GM12878 (cell line): ENCODE data around the gene TFPI2. TPM values are rescaled to one million over a fixed set of nuclear protein-coding genes. Genes with fewer than 3 reads are reported as not detected.

ENCODE experiments used
- ATAC-seq: fragments of 200-7000 bp; cut with Tn5 transposase; 3 replicates; pipeline ENCODE4 v1.9.1; 2020; ENCODE audit warnings: mild to moderate bottlenecking, moderate library complexity
- Bru-seq: library from RNA; stranded (reverse); fragments of 400-500 nt; gene quantifications from one replicate; lab custom pipeline; 2021; lab: Mats Ljungman, UMichigan
- BruChase-seq, 2 experiments: library from RNA; stranded (reverse); fragments of 400-500 nt; gene quantifications; one replicate each; lab custom pipeline; 2021; lab: Mats Ljungman, UMichigan
- BruUV-seq: library from RNA; stranded (reverse); fragments of 400-500 nt; replicated peaks from 2 replicates; lab custom pipeline; 2021; lab: Mats Ljungman, UMichigan
- CTCF ChIA-PET: fragments of 300-600 bp; sonication (Branson Sonifier 250); formaldehyde crosslinking; extraction: SDS; loops from one replicate; lab custom pipeline; 2021; ENCODE audit warnings: inconsistent platforms; lab: Yijun Ruan, JAX
- POLR2A ChIA-PET: fragments of 350-600 bp; formaldehyde crosslinking; extraction: SDS; loops from one replicate; lab custom pipeline; 2021; ENCODE audit warnings: inconsistent platforms; lab: Charles Lee
- RAD21 ChIA-PET: fragments of 300-600 bp; sonication (Branson Sonifier 250); formaldehyde crosslinking; loops from one replicate; lab custom pipeline; 2023; ENCODE audit warnings: antibody characterized with exemption; ENCODE audit not compliant: unreplicated experiment; lab: Charles Lee
- SMC1A ChIA-PET: fragments of 300-600 bp; sonication (Branson Sonifier 250); formaldehyde crosslinking; loops from one replicate; lab custom pipeline; 2023; ENCODE audit not compliant: unreplicated experiment, uncharacterized antibody; lab: Charles Lee
- DNase-seq: peaks from one replicate; pipeline ENCODE4 v3.0.0-alpha.2; 2011; ENCODE audit warnings: low read depth, low spot score
- FAIRE-seq: peaks from 3 replicates; lab custom pipeline; 2011; peaks lifted over from hg19 to GRCh38; lab: Jason Lieb, UNC
- H2AFZ ChIP-seq: 2 replicates; pipeline ENCODE4 v1.6.0; 2011; ENCODE audit warnings: low read depth, low read length, control low read depth; ENCODE audit not compliant: control insufficient read depth
- H3K27ac ChIP-seq: 2 replicates; pipeline ENCODE4 v1.5.1; 2011; ENCODE audit warnings: control low read depth; ENCODE audit not compliant: control insufficient read depth, insufficient read depth
- H3K27me3 ChIP-seq, 2 experiments: replicated peaks in 1 of 2; 2 replicates each; pipeline versions ENCODE4 v1.6.0 to v1.6.1; 2011; ENCODE audit warnings: low read length in 1 of 2; ENCODE audit not compliant: control insufficient read depth in 2 of 2, insufficient read depth in 2 of 2
- H3K36me3 ChIP-seq, 2 experiments: 2 replicates each; pipeline ENCODE4 v1.5.1; 2011; ENCODE audit warnings: low read length in 1 of 2; ENCODE audit not compliant: control insufficient read depth in 2 of 2, insufficient read depth in 2 of 2
- H3K4me1 ChIP-seq: 2 replicates; pipeline ENCODE4 v1.6.1; 2011; ENCODE audit warnings: mild to moderate bottlenecking, low read length, moderate library complexity, mixed read lengths; ENCODE audit not compliant: control insufficient read depth, insufficient read depth
- H3K4me2 ChIP-seq: 2 replicates; pipeline ENCODE4 v1.6.0; 2011; ENCODE audit warnings: control low read depth; ENCODE audit not compliant: control insufficient read depth, insufficient read depth
- H3K4me3 ChIP-seq: fragments of 200-600 bp; sonication (generic); 2 replicates; pipeline ENCODE4 v1.5.1; 2016
- H3K79me2 ChIP-seq: 2 replicates; pipeline ENCODE4 v1.6.0; 2011; ENCODE audit warnings: low read length; ENCODE audit not compliant: control insufficient read depth, insufficient read depth
- H3K9ac ChIP-seq: 2 replicates; pipeline ENCODE4 v1.8.0; 2011; ENCODE audit warnings: low read length, control low read depth, mixed read lengths; ENCODE audit not compliant: control insufficient read depth, insufficient read depth
- H3K9me3 ChIP-seq: replicated peaks from 3 replicates; pipeline ENCODE4 v1.5.1; 2011; ENCODE audit warnings: mild to moderate bottlenecking, low read length; ENCODE audit not compliant: control insufficient read depth, insufficient read depth
- H4K20me1 ChIP-seq: 2 replicates; pipeline ENCODE4 v1.6.0; 2011; ENCODE audit not compliant: control insufficient read depth, insufficient read depth
- EGR1 ChIP-seq, 2 experiments: IDR thresholded peaks; 1 replicate in 1 of 2; 2 replicates in 1 of 2; pipeline ENCODE4 v1.6.1; 2011 to 2012; ENCODE audit warnings: low read depth in 2 of 2, low read length in 2 of 2, borderline replicate concordance in 1 of 2, mild to moderate bottlenecking in 1 of 2, moderate library complexity in 1 of 2
- ETV6 ChIP-seq, 2 experiments: fragments of 450-650 bp in 1 of 2; IDR thresholded peaks in 1 of 2; conservative IDR thresholded peaks in 1 of 2; 2 replicates each; pipeline ENCODE4 v1.6.1; 2014; ENCODE audit warnings: antibody characterized with exemption in 1 of 2, borderline replicate concordance in 1 of 2, low read depth in 1 of 2, mild to moderate bottlenecking in 1 of 2, moderate library complexity in 1 of 2
- EZH2 ChIP-seq: IDR thresholded peaks from 2 replicates; pipeline ENCODE4 v1.6.1; 2012; ENCODE audit warnings: low read depth, mild to moderate bottlenecking, control low read depth, inconsistent platforms, low read length, borderline replicate concordance; ENCODE audit not compliant: control insufficient read depth
- IKZF1 ChIP-seq: fragments of 450-650 bp; conservative IDR thresholded peaks from 2 replicates; pipeline ENCODE4 v1.6.1; 2017; ENCODE audit warnings: antibody characterized with exemption, mild to moderate bottlenecking
- MYB ChIP-seq: fragments of 150-350 bp; IDR thresholded peaks from 2 replicates; pipeline ENCODE4 v1.6.1; 2014; ENCODE audit warnings: mild to moderate bottlenecking, low read depth, low read length, borderline replicate concordance
- NFYA ChIP-seq: IDR thresholded peaks from 2 replicates; pipeline ENCODE4 v1.6.1; 2011; ENCODE audit warnings: low read depth, mild to moderate bottlenecking, low read length, improper control_type of control experiment, borderline replicate concordance
- NFYB ChIP-seq: IDR thresholded peaks from 2 replicates; pipeline ENCODE4 v1.6.1; 2011; ENCODE audit warnings: low read depth, mild to moderate bottlenecking, low read length, improper control_type of control experiment, moderate library complexity; ENCODE audit not compliant: insufficient read depth
- POLR2AphosphoS2 ChIP-seq: IDR thresholded peaks from 2 replicates; pipeline ENCODE4 v1.6.1; 2011; ENCODE audit warnings: low read depth, mild to moderate bottlenecking, low read length, improper control_type of control experiment, moderate library complexity
- SREBF2 ChIP-seq: IDR thresholded peaks from 2 replicates; pipeline ENCODE4 v1.6.1; 2012; ENCODE audit warnings: mild to moderate bottlenecking, low read length
- SRF ChIP-seq, 2 experiments: IDR thresholded peaks; 2 replicates each; pipeline ENCODE4 v1.6.1; 2011; ENCODE audit warnings: low read depth in 2 of 2, low read length in 2 of 2, mild to moderate bottlenecking in 1 of 2, moderate library complexity in 1 of 2
- ZNF592 ChIP-seq: fragments of 450-650 bp; IDR thresholded peaks from 2 replicates; pipeline ENCODE4 v1.6.1; 2017; ENCODE audit warnings: mild to moderate bottlenecking, moderate library complexity
- WGBS: methylation state at CpG from one replicate; pipeline ENCODE4 v1.1.6; 2016; ENCODE audit warnings: low lambda C conversion rate; ENCODE audit not compliant: insufficient replicate concordance, insufficient coverage; ENCODE audit errors: missing lambda C conversion rate; 5-methylcytosine and 5-hydroxymethylcytosine counted together
- in situ Hi-C: fragments of 300-500 bp; cut with MboI; formaldehyde crosslinking; loops from 9 replicates; pipeline ENCODE4 v1.14.3; 2018; ENCODE audit warnings: mixed read lengths
- intact Hi-C: fragments of 100-400 bp; cut with micrococcal nuclease; formaldehyde crosslinking; loops from one replicate; pipeline ENCODE4 v1.14.2; 2022; ENCODE audit not compliant: unreplicated experiment
- long read RNA-seq, 2 experiments: library from polyadenylated mRNA; unstranded; transcript quantifications; one replicate each; pipeline ENCODE4 v2.0.0, GENCODE V29; 2019 to 2020
- polyA minus RNA-seq, 3 experiments: library from RNA; depleted of rRNA, polyadenylated mRNA; stranded (reverse); fragments of >200 nt; gene quantifications; 2 replicates each; pipeline ENCODE4 v1.2.3, GENCODE V29; 2011
- polyA plus RNA-seq, 11 experiments: library from polyadenylated mRNA; depleted of rRNA in 4 of 11; unstranded in 6 of 11; stranded (reverse) in 5 of 11; fragments of >200 nt; fragmentation: Nextera tagmentation in 4 of 11; fragmentation: Illumina TruSeq in 1 of 11; extraction: Ambion mirVana in 4 of 11; extraction: Trizol in 1 of 11; gene quantifications; 1 replicate in 1 of 11; 2 replicates in 10 of 11; pipeline versions ENCODE4 v1.2.1 to v1.2.3, GENCODE V29; 2011 to 2016; ENCODE audit warnings: inconsistent platforms in 2 of 11, missing spikeins in 2 of 11, low read depth in 1 of 11
- total RNA-seq, 4 experiments: library from RNA; depleted of rRNA in 3 of 4; stranded (reverse); fragments of >200 nt in 3 of 4; fragmentation: Illumina TruSeq in 1 of 4; extraction: Trizol in 1 of 4; gene quantifications; 2 replicates each; pipeline versions ENCODE4 v1.2.1 to v1.2.3, GENCODE V29; 2013 to 2021

Gene TFPI2
- total RNA-seq (2013; cell fraction: nucleolus; rRNA removed): 2.0 and 2.2 TPM in 2 replicates
- total RNA-seq (2014; rRNA removed) (0.11 TPM in 1 of 2 replicates, not detected in the other), total RNA-seq (2014; rRNA removed; fragmentation: Illumina TruSeq; extraction: Trizol) (not detected in 2 replicates), total RNA-seq (2021) (0.28 TPM in 1 of 2 replicates, not detected in the other), polyA plus RNA-seq (2011; rRNA removed) (1.1 TPM in 2 replicates), polyA plus RNA-seq (2014; fragmentation: Illumina TruSeq; extraction: Trizol) (not detected in 2 replicates), polyA plus RNA-seq (2014; fragmentation: Nextera tagmentation; extraction: Ambion mirVana) (under 1 TPM in 1 of 2 experiments, not detected in 1; 0.07 TPM), polyA plus RNA-seq (2014; rRNA removed) (0.27 TPM in 1 of 2 replicates, not detected in the other), polyA plus RNA-seq (2016; fragmentation: Nextera tagmentation; extraction: Ambion mirVana) (under 1 TPM; 0.31 to 0.52 TPM), polyA minus RNA-seq (2011; rRNA and poly(A)+ RNA removed) (0.29 and 0.57 TPM in 2 replicates), Bru-seq, nascent RNA (percentile 31 among the genes with signal in this experiment), BruChase-seq, experiment 1, labeled RNA remaining after a 6-hour chase (percentile 29 among the genes with signal in this experiment), BruChase-seq, experiment 2, labeled RNA remaining after a 2-hour chase (percentile 32 among the genes with signal in this experiment)
- polyA plus RNA-seq (2011; ENCODE audit: low read depth): 0.35 TPM
- 0.43 and 1.9 TPM in 2 replicates for polyA plus RNA-seq (2011; cell fraction: cytosol; rRNA removed)
- polyA plus RNA-seq (2011; cell fraction: nucleus; rRNA removed): 0.64 and 1.4 TPM in 2 replicates
- polyA plus RNA-seq (2012): 0.37 and 0.55 TPM in 2 replicates
- not detected in 2 replicates for polyA minus RNA-seq (2011; cell fraction: cytosol; rRNA and poly(A)+ RNA removed)
- polyA minus RNA-seq (2011; cell fraction: nucleus; rRNA and poly(A)+ RNA removed): 0.73 TPM in 1 of 2 replicates, not detected in the other
- long read RNA-seq, experiment 1: 0 reads
- long read RNA-seq, experiment 2, transcript TFPI2-201 (5 exons, 2,445 nt): major isoform, 5 of 5 reads
- long read RNA-seq, experiment 2, partial matches to known transcripts: 0 of 5 reads
- long read RNA-seq, experiment 2, other reads (novel, unspliced or antisense): 0 of 5 reads

- H3K36me3 ChIP-seq: no peaks in the 10 kb centered on the region
- peak within 1 kb of the TSS; percentile 52 for H2AFZ ChIP-seq
- H3K79me2 ChIP-seq: no peaks in the 10 kb centered on the region
- H3K27ac ChIP-seq: no peak within 1 kb of the TSS
- ATAC-seq (peak; percentile 67), FAIRE-seq (no peak), DNase-seq (no peak)
- H3K9ac ChIP-seq: no peak within 1 kb of the TSS
- 11% methylated on average over 42 of the region's 49 CpGs for WGBS
- TF ChIP-seq NFYA (no peak), POLR2AphosphoS2 (no peak), ZNF592 (no peak), IKZF1 (no peak), EZH2 (no peak), SREBF2 (no peak), EGR1 (IDR thresholded peaks at IDR 0.05; ENCODE audit: borderline replicate concordance in 1 of 2, low read depth in 2 of 2, low read length in 2 of 2) (no peak; a peak in 1 of 3 replicates), ETV6 (conservative IDR thresholded peaks at IDR 0.05 in 1 of 2, IDR thresholded peaks at IDR 0.05 in 1 of 2; ENCODE audit: borderline replicate concordance in 1 of 2, low read depth in 1 of 2) (no peak), MYB (no peak), NFYB (no peak), SRF (IDR thresholded peaks at IDR 0.05; ENCODE audit: low read depth in 2 of 2, low read length in 2 of 2) (no peak)
- POLR2A ChIA-PET: no interaction called here
- BruUV-seq: no TSS peak
- H3K4me1 ChIP-seq: no peaks in the 10 kb centered on the region
- H3K4me2 ChIP-seq: peak within 1 kb of the TSS; percentile 68
- H4K20me1 ChIP-seq: no peaks in the 10 kb centered on the region
- peaks cover 0 to 12% of the 10 kb centered on the region in 2 experiments; a peak in 3 of 4 replicates for H3K27me3 ChIP-seq
- H3K4me3 ChIP-seq: peak within 1 kb of the TSS; percentile 57
- intact Hi-C loops (no loop called here), in situ Hi-C loops (no loop called here)
- CTCF ChIA-PET: interaction anchor here (1.9 to 4.3 kb wide), 2 partner anchors 10 to 13 kb away, joined by 6 to 13 read pairs; no protein-coding TSS in a partner anchor
- RAD21 ChIA-PET: no interaction called here
- no peaks in the 10 kb centered on the region for H3K9me3 ChIP-seq
- SMC1A ChIA-PET: interaction anchor here (1.2 to 1.7 kb wide), 2 partner anchors 8 to 151 kb away, joined by 3 to 4 read pairs; no protein-coding TSS in a partner anchor
Measured at GRCh38 chr7:93890464-93891068, at the start of gene TFPI2. TFPI2 (minus strand) TSS chr7:93890753; CDS start chr7:93890678, 75 bp downstream.
